ENCODE measurements around the gene CPO. TPM values are rescaled to one million over a fixed set of nuclear protein-coding genes. Genes with fewer than 3 reads are reported as not detected.

CPO gene
- total RNA-seq, 1 donor from 2014 or later = not detected

DNA sequence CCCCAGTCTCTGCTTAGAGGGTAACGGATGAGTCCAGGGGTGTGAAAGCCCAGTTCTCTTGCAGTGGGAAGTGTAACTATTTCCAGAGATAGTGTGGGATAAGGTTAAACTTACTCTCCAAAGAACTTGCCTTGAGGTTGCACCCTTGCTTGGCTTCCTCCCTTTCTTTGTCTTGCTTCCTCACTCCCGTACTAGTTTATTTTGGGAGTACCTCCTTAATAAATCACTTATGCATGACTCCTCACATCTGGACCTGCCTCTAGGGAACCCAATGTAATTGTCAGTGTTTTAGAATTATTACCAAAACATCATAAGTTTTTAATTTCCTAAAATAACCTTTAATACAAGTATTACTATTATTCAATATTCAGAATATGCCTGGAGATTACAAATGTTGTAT, 35.2 kb downstream of the CPO start:
- intact Hi-C loops (cut with micrococcal nuclease) = no loop called here

DNA sequence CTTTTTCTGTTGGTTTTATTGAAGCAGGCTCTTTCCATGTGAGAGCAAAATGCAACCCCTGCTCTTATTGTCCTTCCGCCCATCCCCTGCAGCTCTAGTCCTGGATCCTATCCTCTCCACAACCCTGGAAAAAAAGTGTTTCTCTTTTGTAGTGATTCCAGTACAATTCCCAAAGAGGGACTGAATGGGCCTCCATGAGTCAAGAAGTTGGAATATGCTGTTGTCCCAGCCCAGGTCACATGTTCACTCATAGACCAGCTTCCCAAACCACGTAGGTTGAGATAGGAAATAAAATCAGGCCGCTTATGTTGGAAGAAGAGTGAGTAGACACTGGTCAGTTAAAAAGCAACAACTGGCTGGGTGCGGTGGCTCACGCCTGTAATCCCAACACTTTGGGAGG, 39.4 kb downstream of the CPO start:
- intact Hi-C loops (cut with micrococcal nuclease) = loop anchor here (2.0 kb wide), 1 partner anchor 76 kb away; no protein-coding TSS in a partner anchor

DNA sequence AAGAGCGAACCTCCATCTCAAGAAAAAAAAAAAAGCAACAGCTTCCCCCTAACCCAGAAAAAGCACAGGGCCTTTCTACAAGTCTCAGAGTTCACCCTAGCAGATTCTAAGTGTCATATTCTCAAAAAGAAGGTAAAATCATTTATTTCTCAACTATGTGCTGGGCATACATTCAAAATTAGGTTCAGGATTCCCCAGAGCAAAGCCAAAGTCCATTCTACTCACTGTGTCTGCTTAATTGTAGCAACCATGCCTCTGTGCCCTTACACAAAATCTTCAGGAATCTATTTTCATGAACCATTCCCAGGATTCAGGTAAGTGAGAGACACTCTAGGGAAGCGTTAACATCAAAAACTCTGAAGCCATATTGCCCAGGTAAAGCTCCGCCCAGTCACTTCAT, 40.0 kb downstream of the CPO start:
- intact Hi-C loops (cut with micrococcal nuclease) = loop anchor here (2.0 kb wide), 1 partner anchor 75 kb away; no protein-coding TSS in a partner anchor

DNA sequence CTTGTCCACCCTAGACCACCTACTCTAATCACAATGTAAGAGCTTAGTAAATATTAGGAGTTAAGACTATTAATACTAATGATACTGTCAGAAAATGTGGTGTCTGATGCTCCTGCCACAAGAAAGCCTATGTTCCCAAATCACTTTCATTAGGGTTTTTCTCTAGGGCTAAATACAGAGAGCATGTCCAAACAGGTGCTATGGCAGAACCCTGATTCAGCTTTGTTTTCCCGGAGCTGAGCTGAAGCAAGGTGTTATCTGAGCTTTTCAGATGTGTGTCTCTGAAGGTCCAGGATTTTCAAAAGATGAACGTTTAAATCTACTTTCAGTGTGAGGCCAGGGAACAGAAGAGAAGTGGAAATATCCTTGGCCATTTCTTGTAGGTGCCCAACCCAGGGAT, 40.6 kb downstream of the CPO start:
- intact Hi-C loops (cut with micrococcal nuclease) = loop anchor here (2.0 to 10.0 kb wide), 3 partner anchors 75 to 285 kb away; no protein-coding TSS in a partner anchor

DNA sequence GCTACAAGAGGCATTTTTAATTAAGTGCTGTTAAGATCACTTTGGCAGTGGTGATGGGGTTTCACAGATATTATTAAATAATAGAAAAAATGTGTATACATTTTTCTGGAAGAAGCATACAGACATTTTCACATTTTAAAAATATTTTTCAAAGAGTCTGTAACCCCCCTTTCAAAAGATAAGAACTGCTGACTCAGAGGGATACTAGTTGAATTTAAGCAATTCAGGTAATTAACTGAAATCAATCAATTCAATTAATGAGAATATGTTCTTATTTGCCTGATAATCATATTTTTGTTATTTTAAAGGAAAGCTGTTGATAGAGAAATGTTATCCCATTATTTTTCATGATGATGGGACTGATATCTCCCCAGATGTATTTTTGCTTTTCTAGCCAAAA, 41.1 kb downstream of the CPO start:
- intact Hi-C loops (cut with micrococcal nuclease) = loop anchor here (5.0 to 10.0 kb wide), 2 partner anchors 262 to 286 kb away; no protein-coding TSS in a partner anchor

DNA sequence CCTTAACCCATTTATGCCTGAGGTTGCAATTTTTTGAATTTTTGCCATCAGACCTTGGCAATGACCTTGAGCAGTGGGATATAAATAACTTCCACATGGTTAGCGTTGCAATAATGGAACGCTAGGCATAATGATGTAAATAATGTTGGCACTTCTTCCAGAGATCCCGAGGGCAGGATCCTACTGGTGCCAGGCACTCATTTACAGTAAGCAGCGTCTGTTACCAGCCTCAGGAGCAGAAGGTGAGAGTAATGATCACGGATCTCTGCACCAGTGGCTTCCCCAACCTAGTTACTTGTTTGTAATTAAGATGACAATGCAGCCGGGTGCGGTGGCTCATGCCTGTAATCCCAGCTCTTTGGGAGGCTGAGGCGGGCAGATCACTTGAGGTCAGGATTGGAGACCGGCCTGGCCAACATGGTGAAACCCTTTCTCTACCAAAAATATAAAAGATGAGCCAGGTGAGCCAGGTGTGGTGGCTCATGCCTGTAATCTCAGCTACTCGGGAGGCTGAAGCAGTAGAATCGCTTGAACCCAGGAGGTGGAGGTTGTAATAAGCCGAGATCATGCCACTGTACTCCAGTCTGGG, 41.9 kb downstream of the CPO start:
- intact Hi-C loops (cut with micrococcal nuclease) = loop anchor here (1.0 to 10.0 kb wide), 6 partner anchors 181 to 494 kb away; no protein-coding TSS in a partner anchor

DNA sequence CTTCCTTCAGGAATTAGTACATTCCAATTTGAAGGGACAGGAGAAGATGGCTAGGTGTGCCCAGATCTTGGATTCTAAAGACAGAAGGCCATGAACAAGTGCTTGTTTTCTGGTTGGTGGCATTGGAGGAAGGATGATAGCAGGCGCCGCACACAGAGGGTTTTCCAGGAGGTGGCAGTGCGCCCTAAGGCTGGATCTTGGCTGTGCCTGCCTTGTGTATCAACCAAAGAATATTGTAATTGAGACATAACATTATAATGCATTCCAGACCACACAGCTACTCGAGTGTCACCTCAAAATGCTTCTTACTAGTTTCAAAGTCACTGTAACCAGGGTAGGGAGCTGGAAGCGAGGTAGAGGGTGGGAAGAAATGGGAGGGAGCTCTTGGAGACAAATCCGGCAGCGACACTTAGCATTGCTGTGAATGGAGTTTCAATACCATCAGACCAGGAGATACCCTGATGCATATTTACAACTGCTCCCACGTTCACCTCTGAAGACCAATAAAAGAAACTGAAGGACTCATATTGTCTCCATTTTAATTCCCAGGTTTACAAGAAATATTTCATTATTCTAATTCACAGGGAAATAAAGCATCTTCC, 42.5 kb downstream of the CPO start:
- intact Hi-C loops (cut with micrococcal nuclease) = loop anchor here (1.0 to 10.0 kb wide), 6 partner anchors 182 to 493 kb away; no protein-coding TSS in a partner anchor

DNA sequence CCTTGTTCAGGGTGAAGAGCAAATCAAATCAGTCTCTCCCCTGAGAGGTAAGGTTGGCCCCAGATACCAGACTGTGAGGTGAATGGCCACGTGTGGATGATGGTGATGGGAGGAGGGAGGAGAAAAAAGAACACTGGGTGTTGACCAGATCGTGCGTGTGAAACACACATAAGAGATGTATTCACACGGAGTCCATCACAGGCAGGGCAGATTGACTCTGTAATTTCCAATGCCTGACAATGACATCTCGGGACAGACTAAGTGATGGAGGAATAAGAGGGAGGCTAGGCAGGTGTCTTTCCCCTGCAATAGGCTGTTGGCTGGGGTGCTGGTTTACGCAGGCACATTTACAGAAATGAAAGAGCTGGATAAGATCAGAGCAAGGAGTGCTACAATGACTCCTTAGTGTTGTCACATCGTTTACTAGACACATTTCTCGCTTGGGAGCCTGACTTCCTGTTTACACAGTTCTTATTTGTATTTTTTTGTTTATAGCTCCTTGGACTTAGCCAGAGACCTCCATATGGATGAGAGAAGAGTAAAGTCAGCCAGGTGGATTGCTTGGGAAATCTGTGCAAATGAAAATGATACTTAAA, 43.1 kb downstream of the CPO start:
- intact Hi-C loops (cut with micrococcal nuclease) = loop anchor here (5.0 to 10.0 kb wide), 2 partner anchors 260 to 288 kb away; no protein-coding TSS in a partner anchor

DNA sequence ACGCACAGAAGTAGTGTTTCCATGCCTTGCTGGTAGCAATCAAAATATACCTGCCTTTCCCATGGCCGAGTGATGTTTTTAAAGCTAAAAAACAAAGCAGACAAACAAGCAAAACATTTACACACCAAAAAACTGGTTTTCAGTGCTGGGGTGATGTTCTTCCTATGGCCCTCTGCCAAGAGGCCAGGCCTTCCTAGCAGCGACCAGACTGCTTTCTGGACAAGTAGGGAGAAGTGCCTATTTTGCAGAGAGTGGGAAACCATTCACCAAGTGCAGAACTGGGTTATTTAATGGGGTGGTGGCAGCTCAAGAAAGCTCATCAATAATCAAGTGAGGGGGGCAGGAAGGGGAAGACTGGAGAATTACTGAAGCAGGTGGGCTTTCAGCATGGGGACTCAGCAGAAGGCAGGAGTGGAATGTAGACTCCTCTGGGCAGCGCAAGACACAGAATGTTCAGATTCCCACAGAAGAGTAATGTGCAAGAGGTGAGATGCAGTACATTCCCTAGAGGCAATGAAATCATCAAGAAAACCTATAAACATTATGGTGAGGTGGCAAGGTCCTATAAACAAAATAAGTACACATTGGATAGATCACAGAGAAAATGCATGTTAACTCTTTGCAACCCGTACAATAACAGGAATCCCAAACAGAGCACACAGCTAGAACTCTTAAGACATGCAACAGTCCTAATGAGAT, 44.0 kb downstream of the CPO start:
- intact Hi-C loops (cut with micrococcal nuclease) = loop anchor here (5.0 to 10.0 kb wide), 2 partner anchors 259 to 289 kb away; no protein-coding TSS in a partner anchor

DNA sequence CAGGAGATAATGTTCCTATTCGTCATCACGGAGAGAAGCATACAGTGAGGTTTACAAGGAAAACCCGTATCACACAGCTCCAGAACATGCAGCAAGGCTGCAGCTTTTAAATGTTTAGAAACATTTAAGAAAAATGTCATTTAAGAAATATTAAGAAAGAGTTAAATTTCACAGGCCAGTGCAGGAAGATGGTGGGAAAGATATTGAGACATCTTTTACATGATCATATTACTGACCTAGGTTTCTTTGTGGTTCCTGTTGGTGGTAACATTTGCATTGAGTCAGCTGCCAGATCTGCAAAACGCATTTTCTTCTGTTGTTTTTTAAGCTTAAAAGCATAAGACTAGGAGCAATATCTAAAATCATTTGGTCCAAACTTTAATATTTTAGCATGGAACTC, 44.9 kb downstream of the CPO start:
- intact Hi-C loops (cut with micrococcal nuclease) = loop anchor here (5.0 to 10.0 kb wide), 2 partner anchors 258 to 289 kb away; no protein-coding TSS in a partner anchor

DNA sequence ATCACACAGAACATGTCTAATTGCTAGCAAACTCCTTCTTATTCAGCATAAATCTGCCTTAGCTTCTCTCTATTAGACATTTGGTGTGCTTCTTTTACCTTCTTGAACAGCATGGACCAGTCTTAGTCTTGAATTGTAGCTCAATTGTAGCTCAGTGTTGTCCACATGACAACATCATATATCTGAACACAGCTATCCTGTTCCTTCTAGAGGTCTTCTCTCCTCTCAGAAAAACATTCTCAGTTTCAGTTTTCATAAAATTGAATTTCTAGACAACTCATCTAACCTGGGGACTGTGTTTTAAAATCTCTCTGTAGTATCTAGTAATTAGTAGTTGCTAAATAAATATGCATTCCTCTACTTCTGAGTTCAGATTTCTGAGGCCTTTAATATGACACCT, 47.6 kb downstream of the CPO start:
- intact Hi-C loops (cut with micrococcal nuclease) = loop anchor here (10.0 kb wide), 1 partner anchor 292 kb away; no protein-coding TSS in a partner anchor

DNA sequence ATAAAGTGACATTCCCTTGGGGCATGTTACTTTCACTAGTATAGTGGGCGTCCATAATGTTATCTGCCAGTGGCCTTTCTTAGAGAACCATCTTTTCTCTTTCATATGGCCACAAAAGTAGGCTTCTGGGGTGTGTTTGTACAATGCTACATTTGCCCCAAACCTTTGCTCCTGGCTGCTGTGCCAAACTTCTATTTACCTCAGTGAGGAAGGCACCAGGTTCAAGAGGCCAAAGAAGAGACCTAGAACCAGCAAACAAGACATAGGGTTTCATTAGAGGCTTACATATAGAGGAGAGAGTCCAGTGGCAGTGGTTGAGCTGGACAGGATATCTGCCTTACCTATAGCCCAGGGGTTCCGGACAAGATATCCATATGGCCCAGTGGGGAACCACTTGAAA, 48.5 kb downstream of the CPO start:
- intact Hi-C loops (cut with micrococcal nuclease) = loop anchor here (10.0 kb wide), 1 partner anchor 293 kb away; no protein-coding TSS in a partner anchor

DNA sequence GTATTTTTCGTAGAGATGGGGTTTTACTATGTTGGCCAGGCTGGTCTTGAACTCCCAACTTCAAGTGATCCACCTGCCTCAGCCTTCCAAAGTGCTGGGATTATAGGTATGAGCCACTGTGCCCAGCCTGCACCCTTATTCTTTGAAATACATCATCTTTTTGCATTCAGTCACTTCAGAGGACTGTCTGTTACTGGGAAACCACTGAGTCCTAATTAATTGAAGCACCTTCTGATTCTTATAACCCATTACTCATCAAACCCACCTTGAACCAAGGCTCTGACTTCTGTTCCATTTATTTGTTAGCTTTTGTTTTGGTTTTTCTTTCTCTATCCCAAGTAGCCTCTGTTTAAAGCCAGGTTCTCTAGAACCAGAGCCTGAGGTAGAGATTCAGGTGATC, 49.6 kb downstream of the CPO start:
- intact Hi-C loops (cut with micrococcal nuclease) = loop anchor here (10.0 kb wide), 1 partner anchor 294 kb away; no protein-coding TSS in a partner anchor

DNA sequence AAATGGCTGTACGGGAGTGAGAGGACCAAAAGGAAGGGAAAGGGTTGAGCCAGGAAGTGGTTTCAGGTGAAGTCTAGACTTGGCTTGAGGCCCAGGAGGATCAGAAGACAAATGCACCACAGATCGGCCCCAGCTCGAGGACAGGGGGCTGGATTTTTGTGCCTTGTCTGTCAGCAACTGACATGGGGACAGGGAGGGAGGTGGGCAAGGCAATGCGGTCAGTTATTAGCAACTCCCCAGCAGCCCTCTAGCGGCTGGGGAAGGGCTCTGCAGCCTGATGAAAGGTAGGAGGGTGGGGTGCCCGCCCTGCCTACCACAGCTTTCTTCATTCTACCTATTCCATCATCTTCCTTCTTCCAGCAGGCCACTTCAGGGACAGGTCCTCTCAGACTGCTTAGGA, 50.0 kb downstream of the CPO start:
- intact Hi-C loops (cut with micrococcal nuclease) = loop anchor here (10.0 kb wide), 1 partner anchor 295 kb away; no protein-coding TSS in a partner anchor

DNA sequence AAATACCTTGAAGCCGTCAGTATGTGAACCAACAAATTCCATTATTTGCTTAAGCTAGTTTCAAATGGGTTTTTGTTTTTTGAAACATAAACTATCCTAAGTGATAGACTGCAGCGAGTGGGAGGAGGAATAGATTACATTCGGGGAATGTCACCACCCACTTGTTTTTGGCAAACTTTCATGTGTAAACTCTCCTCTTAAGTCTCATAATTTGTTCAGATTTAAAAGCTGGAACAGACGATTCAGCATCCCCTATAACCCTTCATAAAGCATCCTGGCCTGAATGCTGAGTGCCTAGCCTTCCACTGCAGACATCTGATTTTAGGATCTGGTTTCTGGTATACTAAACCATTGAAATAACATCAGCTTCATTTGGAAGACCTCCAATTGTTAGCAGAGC, 51.0 kb downstream of the CPO start:
- intact Hi-C loops (cut with micrococcal nuclease) = no loop called here

DNA sequence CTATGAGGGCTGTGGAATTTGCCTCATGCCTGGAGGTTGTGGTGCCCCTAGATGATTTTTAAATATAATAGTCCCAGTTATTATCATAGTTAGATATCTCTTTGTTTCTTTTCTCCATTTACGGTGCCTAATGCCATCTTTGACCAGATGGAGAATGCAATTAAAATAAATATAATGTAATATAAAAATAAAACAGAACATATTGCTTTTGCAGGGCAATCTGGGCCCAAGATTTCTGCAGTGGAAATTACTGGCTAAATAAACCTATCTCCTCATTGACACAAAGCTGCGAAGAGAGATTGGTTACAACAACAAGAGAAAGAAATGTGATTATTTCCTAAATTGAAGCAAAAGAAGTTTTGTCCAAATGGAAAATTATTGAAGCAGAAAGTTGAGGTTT, 51.8 kb downstream of the CPO start:
- intact Hi-C loops (cut with micrococcal nuclease) = no loop called here

DNA sequence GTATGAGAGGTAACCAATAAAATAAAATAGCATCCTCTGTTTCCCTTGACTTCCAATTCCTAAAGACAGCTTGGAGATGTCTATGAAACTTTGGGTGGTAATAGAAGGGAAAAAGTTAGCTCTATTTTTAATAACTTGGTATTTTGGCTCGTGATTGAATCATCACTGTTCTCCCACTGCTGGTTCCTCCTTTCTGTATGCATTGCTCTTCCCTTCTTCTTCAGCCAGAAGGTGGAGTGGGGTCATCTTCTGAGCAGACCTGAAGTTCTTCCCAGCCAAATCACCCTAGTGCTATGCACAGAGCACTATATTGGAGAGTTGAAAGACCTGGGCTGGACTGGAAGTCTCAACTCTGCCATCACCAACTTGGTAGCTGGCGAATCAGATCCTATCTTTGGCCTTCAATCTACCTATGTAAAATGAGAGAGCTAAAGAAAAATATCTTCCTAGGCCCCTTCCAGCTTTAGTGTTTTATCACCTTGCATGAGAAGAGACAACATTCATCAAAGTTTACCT, 54.1 kb downstream of the CPO start:
- intact Hi-C loops (cut with micrococcal nuclease) = no loop called here

DNA sequence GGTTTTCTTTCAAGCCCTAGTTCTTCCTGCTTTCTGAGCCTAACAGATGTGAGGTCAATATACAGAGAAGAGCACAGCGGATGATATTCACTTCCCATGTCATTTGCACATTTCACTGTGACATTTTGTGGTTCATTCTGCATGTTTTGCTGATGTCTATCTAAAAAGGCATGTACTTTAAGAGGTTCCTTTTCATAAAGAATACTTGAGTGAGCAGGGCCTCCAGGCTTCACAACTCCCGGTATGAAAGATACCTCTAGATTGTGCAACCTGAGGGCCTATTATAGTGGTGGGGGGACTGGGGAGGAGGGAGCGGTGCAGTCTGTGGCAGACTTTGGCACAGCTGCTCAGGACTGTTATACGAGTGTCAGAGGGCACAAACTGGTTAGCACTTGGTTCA, 54.6 kb downstream of the CPO start:
- intact Hi-C loops (cut with micrococcal nuclease) = no loop called here

DNA sequence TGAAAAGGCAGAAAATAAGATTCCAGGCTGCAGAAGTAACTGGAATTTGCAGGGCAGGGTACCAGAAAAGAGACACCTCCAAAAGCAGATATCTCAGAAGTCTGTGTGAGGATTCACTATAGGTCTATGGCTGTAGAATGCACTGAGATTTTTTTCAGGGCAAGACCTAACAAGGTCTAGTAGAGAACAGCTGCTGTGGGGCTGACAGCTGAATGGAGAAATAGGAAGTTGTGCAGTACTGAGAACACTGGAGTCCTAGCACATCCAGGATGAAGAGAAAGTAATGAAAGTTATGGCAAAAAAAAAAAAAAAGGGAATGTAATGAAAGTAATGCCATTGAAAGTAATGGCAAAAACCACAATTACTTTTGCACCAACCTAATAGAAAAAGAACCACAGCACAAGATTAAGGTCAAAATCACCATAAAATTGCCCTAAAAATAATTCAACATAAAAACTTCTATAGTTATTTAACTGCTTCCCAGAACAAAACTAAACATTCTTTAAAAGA, 57.3 kb downstream of the CPO start:
- intact Hi-C loops (cut with micrococcal nuclease) = no loop called here

DNA sequence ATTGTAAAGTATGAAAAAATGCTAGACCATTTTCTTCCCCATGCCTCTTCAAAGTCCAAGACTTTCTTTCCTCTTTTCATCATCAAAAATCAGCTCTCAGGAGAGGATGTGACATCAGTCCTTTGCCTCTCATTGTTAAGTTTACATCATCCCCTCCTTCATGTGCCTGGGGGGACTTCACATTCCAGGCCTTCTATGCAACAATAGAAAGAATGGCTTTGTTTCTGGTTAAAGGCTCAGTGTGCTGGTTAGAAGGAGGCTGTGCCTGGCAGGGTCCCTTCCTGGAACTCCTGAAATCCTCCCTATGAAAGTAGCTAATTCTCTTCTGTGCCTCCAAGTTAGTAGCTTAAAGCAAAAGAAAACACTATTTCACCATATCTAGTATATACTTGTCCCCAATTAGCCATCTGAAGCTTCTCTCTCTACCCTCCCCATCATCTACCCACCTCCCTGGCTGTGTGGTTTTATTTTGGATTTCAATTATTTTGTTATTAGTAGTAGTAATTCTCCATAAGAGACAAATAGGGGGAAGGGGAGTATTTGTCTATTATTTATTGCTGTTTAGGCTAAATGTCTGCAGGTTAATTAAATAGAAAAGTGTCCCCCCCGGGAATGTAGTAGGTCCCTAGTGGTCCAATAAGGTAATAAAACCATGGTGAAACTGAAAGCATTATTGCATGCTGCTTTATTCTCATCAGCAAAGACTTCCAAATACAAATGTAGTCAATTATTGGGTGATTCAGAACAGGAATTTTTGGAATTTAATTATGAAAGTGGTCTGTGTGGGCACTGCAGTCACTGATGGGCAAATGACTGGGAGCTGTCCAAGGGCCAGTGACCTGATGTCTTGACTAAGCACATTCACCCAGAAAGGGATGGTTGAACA, 69.0 kb downstream of the CPO start:
- intact Hi-C loops (cut with micrococcal nuclease) = no loop called here
